Psoas muscle (tissue), 8 donors: ENCODE data around the gene FGF9. TPM values are rescaled to one million over a fixed set of nuclear protein-coding genes. Genes with fewer than 3 reads are reported as not detected.

Source experiments
- ATAC-seq, 4 donors: fragments of 200-7000 bp; cut with Tn5 transposase; one replicate each; pipeline ENCODE4 v1.9.1; 2020; ENCODE audit warnings: moderate library complexity in 3 of 4, mild to moderate bottlenecking in 2 of 4
- DNase-seq, 2 donors: peaks; one replicate each; pipeline ENCODE4 v3.0.0-alpha.2; 2020
- H3K27ac ChIP-seq: fragments of 200-600 bp; one replicate; pipeline ENCODE4 v1.8.0; 2022
- H3K27me3 ChIP-seq, 3 donors: fragments of 200-600 bp in 1 of 3; one replicate each; pipeline versions ENCODE4 v1.6.1 to v1.8.0; 2013 to 2022; ENCODE audit warnings: low read length in 2 of 3, mild to moderate bottlenecking in 2 of 3, moderate library complexity in 1 of 3; ENCODE audit not compliant: insufficient read depth in 3 of 3
- H3K36me3 ChIP-seq, 2 donors: fragments of 200-600 bp in 1 of 2; one replicate each; pipeline versions ENCODE4 v1.6.1 to v1.8.0; 2013 to 2022; ENCODE audit warnings: low read depth in 1 of 2, mild to moderate bottlenecking in 1 of 2, moderate library complexity in 1 of 2; ENCODE audit not compliant: insufficient read depth in 1 of 2
- H3K4me1 ChIP-seq: fragments of 200-600 bp; one replicate; pipeline ENCODE4 v1.8.0; 2022
- H3K4me3 ChIP-seq: fragments of 200-600 bp; one replicate; pipeline ENCODE4 v1.8.0; 2022; ENCODE audit warnings: mild to moderate bottlenecking
- H3K9me3 ChIP-seq: fragments of 200-600 bp; one replicate; pipeline ENCODE4 v1.8.0; 2022
- CTCF ChIP-seq: fragments of 200-600 bp; IDR thresholded peaks from one replicate; pipeline ENCODE4 v1.8.0; 2022; ENCODE audit warnings: antibody characterized with exemption
- WGBS, 3 donors: extraction: QIAGEN DNeasy Blood & Tissue Kit; methylation state at CpG; one replicate each; pipeline versions ENCODE4 v1.1.6 to v1.1.7; 2013; 5-methylcytosine and 5-hydroxymethylcytosine counted together
- intact Hi-C, 2 donors: fragments of 100-400 bp; cut with DNase I; formaldehyde crosslinking; loops; one replicate each; pipeline versions ENCODE4 v1.11.0 to v1.14.2; 2022
- polyA plus RNA-seq, 3 donors: library from polyadenylated mRNA; stranded (reverse); fragments of 200-250 nt; gene quantifications; one replicate each; pipeline ENCODE4 v1.2.3, GENCODE V29; 2013
- total RNA-seq, 4 donors: library from RNA; stranded (reverse); fragmentation: NEBNext Ultra II Directional in 2 of 4; extraction: Animal tissue kit (Norgen Biotek cat#: 25700) in 2 of 4; gene quantifications; one replicate each; pipeline versions ENCODE4 v1.2.1 to v1.2.4, GENCODE V29; 2021 to 2023
- donor health status: healthy with polysubstance abuse.
- donor health status: DM: no; HTN: no; CAD: no; lungs with moderate emphysema.
- donor health status: Bipolar disorder and iron deficiency.
- donor health status: healthy.
- donor health status: DM: yes; HTN: yes; CAD: no.
- donor health status: DM: no; HTN: no; CAD: no.
- donor health status: DM: no; HTN: no; CAD: no.
- donor health status: DM: yes; HTN: yes; CAD: no.

Gene FGF9
- total and polyA plus RNA-seq, 7 donors, result 0.69 to 1.7 (median 1.2) TPM

GRCh38 chr13:21741396-21741979 is 70.6 kb downstream of the FGF9 start:
- no peak for TF ChIP-seq CTCF
- Histone ChIP-seq H3K27me3 (no peaks in the 10 kb centered on the region), H3K27ac (no peak overlapping the region), H3K4me1 (no peaks in the 10 kb centered on the region), H3K36me3 (no peaks in the 10 kb centered on the region), H3K4me3 (no peak overlapping the region), H3K9me3 (no peaks in the 10 kb centered on the region)
- 91 to 96% (median 93%) methylated on average over 4 of the region's 4 CpGs for WGBS, 3 donors
- ATAC-seq (no peak), DNase-seq (no peak)
- intact Hi-C loops, result no loop called here

DNA sequence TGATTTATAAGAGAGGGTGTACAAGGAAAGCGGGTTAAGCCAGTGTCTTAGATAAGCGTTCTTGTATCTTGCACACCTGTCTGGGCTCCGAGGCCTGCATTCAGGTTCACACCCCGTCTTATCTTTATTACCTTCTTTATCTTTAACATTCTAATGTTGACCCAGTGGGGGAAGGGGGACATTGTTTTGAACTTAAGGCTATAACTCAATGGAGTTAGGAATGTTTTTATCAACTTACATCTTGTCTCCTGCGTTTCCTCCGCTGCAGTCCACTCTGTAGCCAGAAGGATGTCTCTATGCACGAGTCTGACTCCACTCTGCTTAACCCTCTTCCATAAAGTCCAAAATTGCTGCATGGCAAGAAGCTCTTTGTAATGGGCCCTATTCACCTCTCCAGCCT is 71.2 kb downstream of the FGF9 start:
- 76 to 89% (median 77%) methylated on average over 7 of the region's 7 CpGs for WGBS, 3 donors

DNA sequence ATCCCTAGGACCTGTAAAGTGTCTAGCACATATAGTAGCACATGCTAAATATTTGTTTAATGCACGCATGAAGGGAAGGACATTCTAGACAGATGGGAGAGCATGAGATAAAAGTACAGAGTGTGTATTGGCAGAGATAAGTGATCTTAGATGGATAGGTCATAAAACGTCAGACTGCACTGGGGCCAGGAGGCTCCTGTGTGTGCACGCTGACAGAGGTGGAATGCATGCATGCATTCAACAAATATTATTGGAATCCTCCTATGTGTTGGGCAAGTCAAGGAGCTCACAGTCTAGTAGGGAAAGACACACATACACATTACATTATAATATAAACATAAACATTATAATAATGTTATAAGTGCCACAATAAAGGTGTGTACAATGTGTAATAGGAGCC is 73.3 kb downstream of the FGF9 start:
- Histone ChIP-seq H3K27me3 (peaks cover 0 to 3% (median 0%) of the 10 kb centered on the region in 3 donors), H3K4me1 (no peaks in the 10 kb centered on the region), H3K9me3 (no peaks in the 10 kb centered on the region), H3K36me3 (no peaks in the 10 kb centered on the region), H3K4me3 (no peak overlapping the region), H3K27ac (no peak overlapping the region)
- intact Hi-C loops, result no loop called here
- ATAC-seq, result no peak
- WGBS, 3 donors, result 26 to 48% (median 44%) methylated on average over 3 of the region's 3 CpGs
- no peak for TF ChIP-seq CTCF
- DNase-seq, result no peak

More for the DNA sequence above, 71.2 kb downstream of the FGF9 start:
- Histone ChIP-seq H3K36me3 (no peaks in the 10 kb centered on the region), H3K4me1 (no peaks in the 10 kb centered on the region), H3K4me3 (no peak overlapping the region), H3K9me3 (no peaks in the 10 kb centered on the region), H3K27ac (no peak overlapping the region), H3K27me3 (no peaks in the 10 kb centered on the region)
- no peak for TF ChIP-seq CTCF
- intact Hi-C loops, result no loop called here
- ATAC-seq (no peak), DNase-seq (no peak)

GRCh38 chr13:21745307-21745706 is 74.4 kb downstream of the FGF9 start:
- no peak overlapping the region for H3K27ac ChIP-seq
- intact Hi-C loops, result no loop called here
- no peaks in the 10 kb centered on the region for H3K4me1 ChIP-seq
- no peak for ATAC-seq
- no peak for TF ChIP-seq CTCF
- H3K4me3 ChIP-seq, result no peak overlapping the region
- H3K27me3 ChIP-seq, result peaks cover 0 to 3% (median 0%) of the 10 kb centered on the region in 3 donors
- no peak for DNase-seq
- H3K36me3 ChIP-seq, result no peaks in the 10 kb centered on the region
- H3K9me3 ChIP-seq, result no peaks in the 10 kb centered on the region

- peaks cover 0 to 3% (median 0%) of the 10 kb centered on the region in 3 donors for H3K27me3 ChIP-seq
- H3K9me3 ChIP-seq, result no peaks in the 10 kb centered on the region
- DNase-seq, result no peak
- no peak overlapping the region for H3K27ac ChIP-seq
- WGBS, 3 donors, result 66 to 77% (median 68%) methylated on average over 4 of the region's 4 CpGs
- H3K4me1 ChIP-seq, result no peaks in the 10 kb centered on the region
- no peak for ATAC-seq
- TF ChIP-seq CTCF, result no peak
- H3K4me3 ChIP-seq, result no peak overlapping the region
- intact Hi-C loops, result no loop called here
- no peaks in the 10 kb centered on the region for H3K36me3 ChIP-seq
These were observed 76.6 kb downstream of the FGF9 start for GRCh38 chr13:21747456-21747855.
